WTC11 (cell line): ENCODE measurements around the gene PCDHAC2. TPM values are rescaled to one million over a fixed set of nuclear protein-coding genes. Genes with fewer than 3 reads are reported as not detected.

Experiments
- ATAC-seq: fragments of 200-7000 bp; cut with Tn5 transposase; 2 replicates; pipeline ENCODE4 v1.10.0; 2021; ENCODE audit warnings: mild to moderate bottlenecking, moderate library complexity
- CTCF ChIA-PET: fragments of 300-600 bp; sonication (Branson Sonifier 250); formaldehyde crosslinking; loops from one replicate; lab custom pipeline; 2021; ENCODE audit warnings: antibody characterized with exemption; lab: Charles Lee
- POLR2A ChIA-PET: fragments of 350-600 bp; sonication (Branson Sonifier 250); formaldehyde crosslinking; loops from one replicate; lab custom pipeline; 2021; ENCODE audit warnings: antibody characterized with exemption; lab: Charles Lee
- DNase-seq: peaks from one replicate; pipeline ENCODE4 v3.0.0; 2021; ENCODE audit warnings: low spot score
- H3K27ac Mint-ChIP-seq: 2 replicates; pipeline ENCODE4 v1.8.0; 2021; ENCODE audit warnings: mixed read lengths
- H3K27me3 Mint-ChIP-seq: 2 replicates; pipeline ENCODE4 v1.8.0; 2021; ENCODE audit warnings: low read depth, mild to moderate bottlenecking, moderate library complexity, mixed read lengths
- H3K36me3 Mint-ChIP-seq: 2 replicates; pipeline ENCODE4 v1.8.0; 2021; ENCODE audit warnings: mixed read lengths
- H3K4me1 Mint-ChIP-seq: 2 replicates; pipeline ENCODE4 v1.8.0; 2022; ENCODE audit warnings: mixed read lengths
- H3K4me3 Mint-ChIP-seq: 2 replicates; pipeline ENCODE4 v1.8.0; 2021; ENCODE audit warnings: mild to moderate bottlenecking, moderate library complexity, mixed read lengths
- H3K9me3 Mint-ChIP-seq: 2 replicates; pipeline ENCODE4 v1.8.0; 2021; ENCODE audit warnings: mixed read lengths
- CDX4 ChIP-seq: fragments of 250-450 bp; sonication (Bioruptor Pico); IDR thresholded peaks from 2 replicates; pipeline ENCODE4 v1.9.0; 2021; ENCODE audit warnings: moderate library complexity, mild to moderate bottlenecking, inconsistent platforms, borderline replicate concordance
- CTCF ChIP-seq: fragments of 200-600 bp; IDR thresholded peaks from 2 replicates; pipeline ENCODE4 v1.8.0; 2022; ENCODE audit warnings: antibody characterized with exemption
- ESRRA ChIP-seq: sonication (generic); formaldehyde crosslinking; IDR thresholded peaks from 2 replicates; pipeline ENCODE4 v1.8.1; 2022; ENCODE audit warnings: mild to moderate bottlenecking, missing genetic modification reagents, borderline replicate concordance
- FOXP4 ChIP-seq: sonication (generic); formaldehyde crosslinking; IDR thresholded peaks from 2 replicates; pipeline ENCODE4 v1.8.0; 2022; ENCODE audit warnings: mild to moderate bottlenecking, missing genetic modification reagents
- HMGXB4 ChIP-seq: sonication (generic); formaldehyde crosslinking; IDR thresholded peaks from 2 replicates; pipeline ENCODE4 v1.8.1; 2023; ENCODE audit warnings: mild to moderate bottlenecking, moderate library complexity, missing genetic modification reagents
- KAT7 ChIP-seq: sonication (generic); formaldehyde crosslinking; IDR thresholded peaks from 2 replicates; pipeline ENCODE4 v1.8.1; 2023; ENCODE audit warnings: missing genetic modification reagents, mild to moderate bottlenecking, borderline replicate concordance
- NFE2L1 ChIP-seq: sonication (generic); formaldehyde crosslinking; IDR thresholded peaks from 2 replicates; pipeline ENCODE4 v1.8.1; 2023; ENCODE audit warnings: missing genetic modification reagents
- PRDM15 ChIP-seq: sonication (generic); formaldehyde crosslinking; IDR thresholded peaks from 2 replicates; pipeline ENCODE4 v1.8.0; 2022; ENCODE audit warnings: missing genetic modification reagents
- SMAD3 ChIP-seq: sonication (generic); formaldehyde crosslinking; IDR thresholded peaks from 2 replicates; pipeline ENCODE4 v1.8.0; 2022; ENCODE audit warnings: missing genetic modification reagents, mild to moderate bottlenecking, borderline replicate concordance
- TP53 ChIP-seq: sonication (generic); formaldehyde crosslinking; IDR thresholded peaks from 2 replicates; pipeline ENCODE4 v1.8.1; 2023; ENCODE audit warnings: mild to moderate bottlenecking, missing genetic modification reagents
- USF2 ChIP-seq: sonication (generic); formaldehyde crosslinking; IDR thresholded peaks from 2 replicates; pipeline ENCODE4 v1.8.1; 2023; ENCODE audit warnings: mild to moderate bottlenecking, missing genetic modification reagents, moderate library complexity
- ZBTB43 ChIP-seq: sonication (generic); formaldehyde crosslinking; IDR thresholded peaks from 2 replicates; pipeline ENCODE4 v1.8.1; 2023; ENCODE audit warnings: mild to moderate bottlenecking, missing genetic modification reagents
- ZNF138 ChIP-seq: sonication (generic); formaldehyde crosslinking; conservative IDR thresholded peaks from 2 replicates; pipeline ENCODE4 v1.8.1; 2022; ENCODE audit warnings: mild to moderate bottlenecking, moderate library complexity, missing genetic modification reagents
- ZNF232 ChIP-seq: sonication (generic); formaldehyde crosslinking; IDR thresholded peaks from 2 replicates; pipeline ENCODE4 v1.8.0; 2022; ENCODE audit warnings: mild to moderate bottlenecking, missing genetic modification reagents
- ZNF532 ChIP-seq: fragments of 250-450 bp; sonication (Bioruptor Pico); IDR thresholded peaks from 2 replicates; pipeline ENCODE4 v1.9.0; 2021; ENCODE audit warnings: mild to moderate bottlenecking, borderline replicate concordance
- total RNA-seq: library from RNA; stranded (reverse); gene quantifications from 3 replicates; pipeline ENCODE4 v1.2.3, GENCODE V29; 2021

Gene PCDHAC2
- total RNA-seq, 1 experiment from 2014 or later: 11.3 TPM

GRCh38 chr5:140953234-140953633, 13.0 kb upstream of the PCDHAC2 start (continued):
- no peak for TF ChIP-seq PRDM15 (CRISPR knock-in tag)
- no peak for TF ChIP-seq USF2
- TF ChIP-seq ZBTB43 (CRISPR knock-in tag): no peak
- TF ChIP-seq TP53 (CRISPR knock-in tag): no peak
- no peak for TF ChIP-seq ZNF232 (CRISPR knock-in tag)

GRCh38 chr5:140962190-140962589, 4.1 kb upstream of the PCDHAC2 start:
- H3K27me3 Mint-ChIP-seq: peaks cover 9% of the 10 kb centered on the region
- no peak overlapping the region for H3K4me3 Mint-ChIP-seq
- no peaks in the 10 kb centered on the region for H3K36me3 Mint-ChIP-seq
- peaks cover 20% of the 10 kb centered on the region for H3K4me1 Mint-ChIP-seq
- H3K27ac Mint-ChIP-seq: no peak overlapping the region
- ATAC-seq: no peak
- H3K9me3 Mint-ChIP-seq: no peaks in the 10 kb centered on the region
- ChIA-PET CTCF (no interaction called here), POLR2A (no interaction called here)
- DNase-seq: no peak
- TF ChIP-seq ZNF138 (CRISPR knock-in tag): no peak
- TF ChIP-seq KAT7: no peak
- TF ChIP-seq HMGXB4 (CRISPR knock-in tag): no peak
- no peak for TF ChIP-seq FOXP4
- no peak for TF ChIP-seq SMAD3 (CRISPR knock-in tag)
- TF ChIP-seq CDX4: no peak
- no peak for TF ChIP-seq ZBTB43 (CRISPR knock-in tag)
- no peak for TF ChIP-seq USF2
- TF ChIP-seq NFE2L1 (CRISPR knock-in tag): no peak
- no peak for TF ChIP-seq CTCF
- no peak for TF ChIP-seq ZNF532
- no peak for TF ChIP-seq TP53 (CRISPR knock-in tag)
- TF ChIP-seq ESRRA (CRISPR knock-in tag): no peak
